BJ (cell line): Measurements from ENCODE around the gene STAB2. TPM values are rescaled to one million over a fixed set of nuclear protein-coding genes. Genes with fewer than 3 reads are reported as not detected.

Source experiments
- CTCF ChIA-PET: fragments of 350-600 bp; formaldehyde crosslinking; extraction: SDS; loops from one replicate; lab custom pipeline; 2021; ENCODE audit warnings: antibody characterized with exemption, inconsistent platforms; lab: Yijun Ruan, JAX
- POLR2A ChIA-PET: fragments of 300-600 bp; sonication (Branson Sonifier 250); formaldehyde crosslinking; extraction: SDS; loops from one replicate; lab custom pipeline; 2021; ENCODE audit warnings: antibody characterized with exemption; lab: Charles Lee
- DNase-seq: peaks from one replicate; pipeline ENCODE4 v3.0.0-alpha.2; 2011; ENCODE audit warnings: low read depth
- H3K27me3 ChIP-seq: 2 replicates; pipeline ENCODE4 v1.6.0; 2011; ENCODE audit warnings: low read length; ENCODE audit not compliant: control insufficient read depth, insufficient read depth
- H3K36me3 ChIP-seq: 2 replicates; pipeline ENCODE4 v1.5.1; 2011; ENCODE audit warnings: low read length; ENCODE audit not compliant: control insufficient read depth, insufficient read depth
- H3K4me3 ChIP-seq: 2 replicates; pipeline ENCODE4 v1.5.1; 2011; ENCODE audit warnings: low read depth, mild to moderate bottlenecking, control low read depth, low read length
- polyA plus RNA-seq: library from polyadenylated mRNA; depleted of rRNA; stranded (reverse); fragments of >200 nt; gene quantifications from 2 replicates; pipeline ENCODE4 v1.2.3, GENCODE V29; 2011
- TF ChIP-seq, protein P1 (sequence below): IDR thresholded peaks from 2 replicates; pipeline ENCODE4 v1.5.1; 2011; ENCODE audit warnings: low read depth, mild to moderate bottlenecking, control low read depth, inconsistent platforms, low read length, moderate library complexity; ENCODE audit not compliant: insufficient read depth

Gene STAB2
- polyA plus RNA-seq, 1 experiment, result not detected

DNA sequence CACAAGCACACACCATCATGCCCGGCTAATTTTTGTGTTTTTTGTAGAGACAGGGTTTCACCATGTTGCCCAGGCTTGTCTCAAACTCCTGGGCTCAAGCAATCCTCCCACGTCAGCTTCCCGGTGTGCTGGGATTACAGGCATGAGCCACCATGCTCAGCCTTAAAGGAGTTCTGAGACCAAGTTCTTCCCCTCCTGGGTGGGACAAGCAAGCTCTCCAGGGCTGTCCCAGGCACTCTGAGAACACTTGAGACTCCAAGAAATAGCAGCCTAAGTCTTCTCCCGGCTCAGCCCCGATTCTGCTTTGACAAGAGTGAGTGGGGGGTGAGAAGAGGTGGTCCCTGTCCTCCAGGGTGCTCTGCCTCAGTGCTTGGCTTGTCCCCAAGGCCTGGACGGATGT lies 86.4 kb downstream of the STAB2 start:
- Histone ChIP-seq H3K27me3 (peaks cover 2% of the 10 kb centered on the region; the same call in 1 of the 2 replicates), H3K4me3 (no peak overlapping the region), H3K36me3 (no peaks in the 10 kb centered on the region)
- CTCF ChIA-PET, result no interaction called here
- TF ChIP-seq, protein P1, sequence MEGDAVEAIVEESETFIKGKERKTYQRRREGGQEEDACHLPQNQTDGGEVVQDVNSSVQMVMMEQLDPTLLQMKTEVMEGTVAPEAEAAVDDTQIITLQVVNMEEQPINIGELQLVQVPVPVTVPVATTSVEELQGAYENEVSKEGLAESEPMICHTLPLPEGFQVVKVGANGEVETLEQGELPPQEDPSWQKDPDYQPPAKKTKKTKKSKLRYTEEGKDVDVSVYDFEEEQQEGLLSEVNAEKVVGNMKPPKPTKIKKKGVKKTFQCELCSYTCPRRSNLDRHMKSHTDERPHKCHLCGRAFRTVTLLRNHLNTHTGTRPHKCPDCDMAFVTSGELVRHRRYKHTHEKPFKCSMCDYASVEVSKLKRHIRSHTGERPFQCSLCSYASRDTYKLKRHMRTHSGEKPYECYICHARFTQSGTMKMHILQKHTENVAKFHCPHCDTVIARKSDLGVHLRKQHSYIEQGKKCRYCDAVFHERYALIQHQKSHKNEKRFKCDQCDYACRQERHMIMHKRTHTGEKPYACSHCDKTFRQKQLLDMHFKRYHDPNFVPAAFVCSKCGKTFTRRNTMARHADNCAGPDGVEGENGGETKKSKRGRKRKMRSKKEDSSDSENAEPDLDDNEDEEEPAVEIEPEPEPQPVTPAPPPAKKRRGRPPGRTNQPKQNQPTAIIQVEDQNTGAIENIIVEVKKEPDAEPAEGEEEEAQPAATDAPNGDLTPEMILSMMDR, result no peak
- no peak for DNase-seq
- POLR2A ChIA-PET, result no interaction called here

DNA sequence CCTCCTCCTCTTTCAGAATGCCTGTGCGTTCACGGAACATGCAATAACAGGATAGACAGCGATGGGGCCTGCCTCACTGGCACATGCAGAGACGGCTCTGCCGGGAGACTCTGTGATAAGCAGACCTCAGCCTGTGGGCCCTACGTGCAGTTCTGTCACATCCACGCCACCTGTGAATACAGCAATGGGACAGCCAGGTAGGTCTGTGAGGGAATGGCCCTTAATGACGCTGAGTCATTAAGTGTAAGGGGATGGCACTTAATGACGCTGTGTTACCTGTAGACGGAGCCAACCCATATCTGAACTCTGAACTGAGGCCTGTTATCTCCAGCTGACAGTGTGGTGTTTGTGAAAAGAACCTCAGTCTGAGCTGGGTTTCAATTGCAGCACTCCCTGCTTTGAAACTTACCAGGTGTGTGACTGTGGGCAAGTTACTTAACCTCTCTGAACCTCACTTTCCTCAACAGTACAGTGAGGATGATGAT lies 86.9 kb downstream of the STAB2 start:
- DNase-seq, result no peak
- CTCF ChIA-PET, result no interaction called here
- Histone ChIP-seq H3K4me3 (no peak overlapping the region), H3K36me3 (no peaks in the 10 kb centered on the region), H3K27me3 (peaks cover 2% of the 10 kb centered on the region; the same call in 1 of the 2 replicates)
- POLR2A ChIA-PET, result no interaction called here
- TF ChIP-seq, protein P1, result no peak

DNA sequence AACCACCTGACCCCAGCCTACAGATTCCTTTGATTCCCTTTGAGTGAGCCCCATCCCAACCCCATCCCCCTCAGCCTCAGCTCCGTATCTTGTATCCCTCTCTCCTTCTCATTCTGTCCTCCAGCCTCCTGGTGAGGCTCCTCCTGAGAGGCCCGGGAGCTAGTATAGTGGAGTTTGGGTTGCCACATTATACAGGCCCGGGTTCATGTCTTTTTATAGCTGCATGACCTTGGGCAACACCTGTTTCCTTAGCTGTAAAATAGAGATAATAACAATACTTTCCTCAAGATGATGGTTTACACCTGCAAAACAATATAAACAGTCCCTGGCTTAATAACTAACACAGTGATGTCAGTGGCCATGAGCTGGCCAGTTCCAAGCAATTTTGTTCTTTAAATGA lies 89.8 kb downstream of the STAB2 start:
- TF ChIP-seq, protein P1, result no peak
- H3K27me3 ChIP-seq, result peaks cover 3% of the 10 kb centered on the region; the same call in 1 of the 2 replicates
- H3K4me3 ChIP-seq, result no peak overlapping the region
- CTCF ChIA-PET, result no interaction called here
- no peaks in the 10 kb centered on the region for H3K36me3 ChIP-seq
- POLR2A ChIA-PET, result no interaction called here
- DNase-seq, result no peak

DNA sequence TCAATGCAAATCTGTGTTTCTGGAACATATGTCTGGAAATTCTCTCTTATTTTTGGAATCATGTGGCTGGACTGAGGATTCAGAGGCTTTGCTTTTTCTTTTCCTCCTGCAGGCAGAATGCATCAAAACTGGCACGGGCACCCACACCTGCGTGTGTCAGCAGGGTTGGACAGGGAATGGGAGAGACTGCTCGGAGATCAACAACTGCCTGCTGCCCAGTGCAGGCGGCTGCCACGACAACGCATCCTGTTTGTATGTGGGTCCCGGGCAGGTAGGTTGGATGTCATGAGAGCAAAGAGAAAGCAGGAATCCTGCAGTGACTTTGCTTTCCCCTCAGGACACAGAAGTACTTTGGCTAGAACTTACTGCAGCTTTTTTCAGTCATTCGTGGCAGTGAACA lies 90.3 kb downstream of the STAB2 start:
- TF ChIP-seq, protein P1, result no peak
- ChIA-PET CTCF (no interaction called here), POLR2A (no interaction called here)
- H3K4me3 ChIP-seq, result no peak overlapping the region
- no peaks in the 10 kb centered on the region for H3K36me3 ChIP-seq
- H3K27me3 ChIP-seq, result peaks cover 3% of the 10 kb centered on the region; the same call in 1 of the 2 replicates
- DNase-seq, result no peak

DNA sequence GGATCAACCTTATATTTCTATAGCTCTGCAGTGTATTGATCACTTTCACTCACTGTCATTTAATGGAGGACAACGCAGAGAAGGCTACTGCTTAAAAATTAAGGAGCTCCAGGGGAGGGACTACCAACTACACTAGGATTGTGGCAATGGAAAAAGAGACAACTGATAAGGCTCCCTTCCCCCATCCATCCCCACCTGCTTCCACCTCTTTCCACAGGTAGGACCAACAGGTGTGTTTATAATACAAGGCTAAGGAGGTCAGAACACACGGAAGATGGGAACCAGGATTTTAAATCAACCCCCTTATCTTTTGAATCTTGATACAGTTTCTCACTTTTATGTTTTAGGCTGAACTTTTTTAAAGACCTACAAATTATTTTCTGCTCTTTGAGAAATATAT lies 90.8 kb downstream of the STAB2 start:
- Histone ChIP-seq H3K36me3 (no peaks in the 10 kb centered on the region), H3K27me3 (peaks cover 3% of the 10 kb centered on the region; the same call in 1 of the 2 replicates), H3K4me3 (no peak overlapping the region)
- POLR2A ChIA-PET, result no interaction called here
- no peak for DNase-seq
- CTCF ChIA-PET, result no interaction called here
- TF ChIP-seq, protein P1, result no peak
